Endothelial cell of umbilical vein (primary cell): ENCODE data around the gene CDH23. TPM values are rescaled to one million over a fixed set of nuclear protein-coding genes. Genes with fewer than 3 reads are reported as not detected.

Experiments used
- BruUV-seq: library from RNA; stranded (reverse); fragments of 400-500 nt; replicated peaks from 2 replicates; lab custom pipeline; 2021; lab: Mats Ljungman, UMichigan
- CTCF ChIA-PET: fragments of 300-600, 350-600 bp; sonication (Branson Sonifier 250); formaldehyde crosslinking; loops from one replicate; lab custom pipeline; 2021; ENCODE audit warnings: antibody characterized with exemption, inconsistent platforms; lab: Charles Lee
- POLR2A ChIA-PET: fragments of 300-600, 350-600 bp; sonication (Branson Sonifier 250); formaldehyde crosslinking; loops from one replicate; lab custom pipeline; 2021; ENCODE audit warnings: antibody characterized with exemption, inconsistent platforms; lab: Charles Lee
- DNase-seq: peaks from one replicate; pipeline ENCODE4 v3.0.0-alpha.2; 2011; ENCODE audit warnings: low read depth, low spot score
- FAIRE-seq: peaks from 2 replicates; lab custom pipeline; 2011; peaks lifted over from hg19 to GRCh38; lab: Jason Lieb, UNC
- H2AFZ ChIP-seq: 2 replicates; pipeline ENCODE4 v1.6.0; 2012; ENCODE audit warnings: low read depth, low read length, control low read depth, inconsistent platforms
- H3K27ac ChIP-seq: 2 replicates; pipeline ENCODE4 v1.5.1; 2011; ENCODE audit warnings: low read depth, mild to moderate bottlenecking, control low read depth, low read length, moderate library complexity; ENCODE audit not compliant: insufficient read depth
- H3K27me3 ChIP-seq, 2 experiments: 2 replicates each; pipeline versions ENCODE4 v1.6.0 to v1.6.1; 2011; ENCODE audit warnings: low read length in 2 of 2, mixed read lengths in 1 of 2; ENCODE audit not compliant: control insufficient read depth in 2 of 2, insufficient read depth in 2 of 2
- H3K36me3 ChIP-seq, 2 experiments: 2 replicates in 1 of 2; 3 replicates in 1 of 2; pipeline ENCODE4 v1.5.1; 2011; ENCODE audit warnings: low read length in 2 of 2, mild to moderate bottlenecking in 1 of 2, moderate library complexity in 1 of 2; ENCODE audit not compliant: control insufficient read depth in 2 of 2, insufficient read depth in 2 of 2; ENCODE audit errors: extremely low read depth in 1 of 2
- H3K4me1 ChIP-seq: 3 replicates; pipeline ENCODE4 v1.5.1; 2011; ENCODE audit warnings: mild to moderate bottlenecking, low read length; ENCODE audit not compliant: control insufficient read depth, insufficient read depth; ENCODE audit errors: extremely low read depth
- H3K4me2 ChIP-seq: 2 replicates; pipeline ENCODE4 v1.6.1; 2011; ENCODE audit warnings: low read length, control low read depth, mixed read lengths; ENCODE audit not compliant: insufficient read depth
- H3K4me3 ChIP-seq, 3 experiments: fragments of 200-600 bp in 1 of 3; sonication (generic), shearing (Covaris generic) in 1 of 3; replicated peaks in 1 of 3; 2 replicates each; pipeline ENCODE4 v1.5.1; 2011 to 2016; ENCODE audit warnings: control low read depth in 3 of 3, low read length in 3 of 3, mild to moderate bottlenecking in 2 of 3, inconsistent platforms in 1 of 3, low read depth in 1 of 3, moderate library complexity in 1 of 3; ENCODE audit not compliant: insufficient read depth in 1 of 3
- H3K79me2 ChIP-seq: 2 replicates; pipeline ENCODE4 v1.6.0; 2012; ENCODE audit warnings: low read length, inconsistent platforms; ENCODE audit not compliant: control insufficient read depth, insufficient read depth
- H3K9ac ChIP-seq: replicated peaks from 2 replicates; pipeline ENCODE3; 2011; ENCODE audit warnings: low read length, control low read depth; ENCODE audit not compliant: insufficient read depth; ENCODE audit errors: extremely low read depth
- H3K9me1 ChIP-seq: replicated peaks from 3 replicates; pipeline ENCODE4 v1.6.0; 2011; ENCODE audit warnings: mild to moderate bottlenecking, low read length; ENCODE audit not compliant: control insufficient read depth, insufficient read depth; ENCODE audit errors: extremely low read depth
- H3K9me3 ChIP-seq: replicated peaks from 2 replicates; pipeline ENCODE4 v1.5.1; 2012; ENCODE audit warnings: low read length, inconsistent platforms; ENCODE audit not compliant: control insufficient read depth, insufficient read depth
- H4K20me1 ChIP-seq: replicated peaks from 2 replicates; pipeline ENCODE3; 2011; ENCODE audit warnings: mild to moderate bottlenecking, low read length; ENCODE audit not compliant: control insufficient read depth, insufficient read depth; ENCODE audit errors: extremely low read depth
- EZH2 ChIP-seq: IDR thresholded peaks from 2 replicates; pipeline ENCODE4 v1.6.1; 2012; ENCODE audit warnings: borderline replicate concordance, low read depth, mild to moderate bottlenecking, moderate library complexity, low read length, inconsistent platforms; ENCODE audit not compliant: severe bottlenecking
- FOS ChIP-seq: IDR thresholded peaks from 2 replicates; pipeline ENCODE4 v1.6.1; 2011; ENCODE audit warnings: mild to moderate bottlenecking, low read length, moderate library complexity, borderline replicate concordance; ENCODE audit not compliant: insufficient read depth
- GATA2 ChIP-seq: IDR thresholded peaks from 2 replicates; pipeline ENCODE4 v1.7.0; 2011; ENCODE audit warnings: low read depth, mild to moderate bottlenecking, moderate library complexity, mixed read lengths, low read length; ENCODE audit not compliant: insufficient read length, insufficient read depth
- JUN ChIP-seq: IDR thresholded peaks from 2 replicates; pipeline ENCODE4 v1.6.1; 2011; ENCODE audit warnings: borderline replicate concordance, low read depth; ENCODE audit not compliant: insufficient read length, insufficient read depth
- POLR2A ChIP-seq: IDR thresholded peaks from 2 replicates; pipeline ENCODE4 v1.6.1; 2012; ENCODE audit warnings: low read depth, mild to moderate bottlenecking, control low read depth, low read length
- POLR2AphosphoS5 ChIP-seq: IDR thresholded peaks from 2 replicates; pipeline ENCODE4 v1.6.1; 2012; ENCODE audit warnings: low read depth, mild to moderate bottlenecking, control low read depth, low read length, moderate library complexity; ENCODE audit not compliant: insufficient read depth
- dilution Hi-C: fragments of 300-500 bp; cut with MboI; formaldehyde crosslinking; loops from one replicate; pipeline ENCODE4 v1.15.0; 2019; ENCODE audit warnings: low sequenced_read_pairs; ENCODE audit not compliant: extremely low pct_ligation_motif_present
- intact Hi-C: fragments of 100-400 bp; cut with micrococcal nuclease; formaldehyde crosslinking; loops from one replicate; pipeline ENCODE4 v1.10.0; 2022
- polyA plus RNA-seq, 4 experiments: library from polyadenylated mRNA; depleted of rRNA in 3 of 4; stranded (reverse) in 3 of 4; unstranded in 1 of 4; fragments of >200 nt; gene quantifications; 2 replicates each; pipeline versions ENCODE4 v1.2.1 to v1.2.3, GENCODE V29; 2011 to 2012; ENCODE audit warnings: missing spikeins in 1 of 4
- total RNA-seq: library from RNA; stranded (reverse); gene quantifications from 2 replicates; pipeline ENCODE4 v1.2.3, GENCODE V29; 2021
- TF ChIP-seq, protein P1 (sequence below): IDR thresholded peaks from 2 replicates; pipeline ENCODE4 v1.6.1; 2011; ENCODE audit not compliant: insufficient read depth, insufficient read length
- TF ChIP-seq, protein P2 (sequence below), 2 donors: IDR thresholded peaks; 1 replicate in 1 of 2; 2 replicates in 1 of 2; pipeline ENCODE4 v1.5.1; 2011; ENCODE audit warnings: low read length in 2 of 2, mild to moderate bottlenecking in 2 of 2, moderate library complexity in 2 of 2, control low read depth in 1 of 2, inconsistent platforms in 1 of 2, low read depth in 1 of 2; ENCODE audit not compliant: insufficient read depth in 1 of 2; ENCODE audit errors: extremely low read depth in 1 of 2

CDH23 gene
- total and polyA plus RNA-seq, 2 donors (not counting 3 experiments of a cell fraction or from before 2014, with no cell fraction given): not detected

DNA sequence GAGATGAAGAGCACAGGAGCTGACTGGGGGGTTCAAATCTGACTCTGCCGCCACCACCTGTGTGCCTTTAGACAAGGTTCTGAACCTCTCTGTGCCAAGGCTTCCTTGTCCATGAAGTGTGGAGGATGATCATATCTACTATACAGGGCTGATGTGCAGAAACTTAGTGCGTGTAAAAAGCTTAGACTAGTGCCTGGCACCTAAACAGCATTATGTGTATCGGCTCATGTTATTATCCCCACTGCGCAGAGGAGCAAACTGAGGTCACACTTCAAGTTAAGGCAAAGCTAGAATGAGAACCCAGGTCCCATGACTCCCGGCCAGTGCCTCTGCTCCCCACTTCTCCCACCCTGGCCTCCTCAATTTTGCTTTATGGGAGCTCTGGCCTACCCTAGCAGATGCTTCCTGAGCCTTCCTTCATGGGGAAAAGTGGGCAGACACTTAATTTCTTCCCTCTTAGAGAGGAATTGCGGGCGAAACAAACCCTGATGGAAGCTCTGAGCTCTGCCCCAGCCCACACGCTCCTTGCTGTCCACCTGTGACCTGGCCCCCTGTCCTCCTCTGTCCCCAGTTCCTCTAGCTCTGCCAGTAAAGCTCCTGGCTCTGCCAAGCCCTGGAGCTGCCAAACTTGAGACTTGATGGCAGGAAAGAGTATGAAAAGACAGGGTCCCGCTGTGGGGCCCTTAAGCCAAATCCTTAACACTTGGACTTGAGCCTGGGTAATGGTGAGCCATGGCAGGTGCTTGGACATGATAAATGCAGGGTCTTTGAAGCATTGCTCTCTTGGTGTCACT is 71.0 kb downstream of the CDH23 start:
- Histone ChIP-seq H4K20me1 (no peaks in the 10 kb centered on the region), H2AFZ (no peak overlapping the region), H3K4me1 (no peaks in the 10 kb centered on the region), H3K27ac (no peak overlapping the region), H3K9me1 (no peaks in the 10 kb centered on the region), H3K79me2 (no peaks in the 10 kb centered on the region), H3K27me3 (peaks cover 2 to 6% of the 10 kb centered on the region in 2 experiments), H3K9ac (no peak overlapping the region), H3K4me2 (no peak overlapping the region), H3K4me3 (no peak overlapping the region), H3K36me3 (no peaks in the 10 kb centered on the region), H3K9me3 (no peaks in the 10 kb centered on the region)
- no peak for DNase-seq
- intact Hi-C loops (no loop called here), dilution Hi-C loops (no loop called here)
- BruUV-seq: no TSS peak
- FAIRE-seq: no peak
- CTCF ChIA-PET: interaction anchor here (1.0 to 1.3 kb wide), 4 partner anchors 17 to 241 kb away, joined by 3 to 4 read pairs (median 3); no protein-coding TSS in a partner anchor
- POLR2A ChIA-PET: no interaction called here
- TF ChIP-seq POLR2A: no peak
- no peak for TF ChIP-seq JUN
- TF ChIP-seq, protein P1, sequence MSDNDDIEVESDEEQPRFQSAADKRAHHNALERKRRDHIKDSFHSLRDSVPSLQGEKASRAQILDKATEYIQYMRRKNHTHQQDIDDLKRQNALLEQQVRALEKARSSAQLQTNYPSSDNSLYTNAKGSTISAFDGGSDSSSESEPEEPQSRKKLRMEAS: no peak
- TF ChIP-seq FOS: no peak
- TF ChIP-seq POLR2AphosphoS5: no peak
- TF ChIP-seq, protein P2, sequence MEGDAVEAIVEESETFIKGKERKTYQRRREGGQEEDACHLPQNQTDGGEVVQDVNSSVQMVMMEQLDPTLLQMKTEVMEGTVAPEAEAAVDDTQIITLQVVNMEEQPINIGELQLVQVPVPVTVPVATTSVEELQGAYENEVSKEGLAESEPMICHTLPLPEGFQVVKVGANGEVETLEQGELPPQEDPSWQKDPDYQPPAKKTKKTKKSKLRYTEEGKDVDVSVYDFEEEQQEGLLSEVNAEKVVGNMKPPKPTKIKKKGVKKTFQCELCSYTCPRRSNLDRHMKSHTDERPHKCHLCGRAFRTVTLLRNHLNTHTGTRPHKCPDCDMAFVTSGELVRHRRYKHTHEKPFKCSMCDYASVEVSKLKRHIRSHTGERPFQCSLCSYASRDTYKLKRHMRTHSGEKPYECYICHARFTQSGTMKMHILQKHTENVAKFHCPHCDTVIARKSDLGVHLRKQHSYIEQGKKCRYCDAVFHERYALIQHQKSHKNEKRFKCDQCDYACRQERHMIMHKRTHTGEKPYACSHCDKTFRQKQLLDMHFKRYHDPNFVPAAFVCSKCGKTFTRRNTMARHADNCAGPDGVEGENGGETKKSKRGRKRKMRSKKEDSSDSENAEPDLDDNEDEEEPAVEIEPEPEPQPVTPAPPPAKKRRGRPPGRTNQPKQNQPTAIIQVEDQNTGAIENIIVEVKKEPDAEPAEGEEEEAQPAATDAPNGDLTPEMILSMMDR (IDR thresholded peaks at IDR 0.05; ENCODE audit: extremely low read depth in 1 of 2, insufficient read depth in 1 of 2, low read depth in 1 of 2, low read length in 2 of 2): no peak
- TF ChIP-seq EZH2: no peak
- no peak for TF ChIP-seq GATA2
